NT2/D1 (cell line): ENCODE measurements around the gene HOXD3.
A peak's percentile ranks its signal among the peaks of the same experiment; 100 is the strongest.

Source experiments
- DNase-seq: peaks from one replicate; pipeline ENCODE4 v3.0.0-alpha.2; 2011; ENCODE audit warnings: low read depth, low spot score
- H3K27me3 ChIP-seq: 2 replicates; pipeline ENCODE4 v1.6.0; 2011; ENCODE audit warnings: mild to moderate bottlenecking; ENCODE audit not compliant: insufficient read length, insufficient read depth
- H3K36me3 ChIP-seq: 2 replicates; pipeline ENCODE4 v1.6.1; 2011; ENCODE audit warnings: mild to moderate bottlenecking, low read length, mixed read lengths; ENCODE audit not compliant: insufficient read depth, insufficient read length
- H3K4me1 ChIP-seq: 2 replicates; pipeline ENCODE4 v1.5.1; 2011; ENCODE audit not compliant: insufficient read depth, insufficient read length
- H3K4me3 ChIP-seq: 2 replicates; pipeline ENCODE4 v1.5.1; 2011; ENCODE audit warnings: low read depth; ENCODE audit not compliant: insufficient read length
- H3K9ac ChIP-seq: 2 replicates; pipeline ENCODE4 v1.6.0; 2011; ENCODE audit warnings: low read depth; ENCODE audit not compliant: insufficient read length
- H3K9me3 ChIP-seq: 2 replicates; pipeline ENCODE4 v1.5.1; 2011; ENCODE audit warnings: mild to moderate bottlenecking, low read length; ENCODE audit not compliant: insufficient read depth
- SUZ12 ChIP-seq: IDR thresholded peaks from 2 replicates; pipeline ENCODE4 v1.6.1; 2011; ENCODE audit not compliant: insufficient read length, insufficient read depth; ENCODE audit errors: extremely low read depth
- YY1 ChIP-seq: IDR thresholded peaks from 2 replicates; pipeline ENCODE4 v1.6.1; 2011; ENCODE audit not compliant: insufficient read length, insufficient read depth
- ZNF274 ChIP-seq: IDR thresholded peaks from 2 replicates; pipeline ENCODE4 v1.6.1; 2011; ENCODE audit warnings: mild to moderate bottlenecking, low read depth, low read length

Gene HOXD3

DNA sequence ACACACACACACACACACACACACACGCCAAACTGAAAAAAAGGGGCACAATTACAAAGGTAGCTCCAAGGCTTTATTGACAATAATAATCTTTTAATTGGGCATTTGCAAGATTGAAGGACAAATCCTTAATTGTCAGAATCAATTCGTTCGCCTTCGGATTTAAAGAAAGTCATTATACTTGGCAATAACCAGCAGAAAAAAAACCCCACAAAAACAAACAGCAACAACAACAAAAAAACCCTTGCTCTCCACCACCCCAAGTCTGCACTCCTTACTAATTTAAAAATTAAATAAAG, 29.4 kb upstream of the HOXD3 start:
- no peak for TF ChIP-seq ZNF274
- no peak for TF ChIP-seq SUZ12
- TF ChIP-seq YY1 = no peak
- Histone ChIP-seq H3K4me1 (peaks cover 9% of the 10 kb centered on the region), H3K36me3 (no peaks in the 10 kb centered on the region), H3K4me3 (no peak overlapping the region), H3K9me3 (no peaks in the 10 kb centered on the region), H3K27me3 (peaks cover 99% of the 10 kb centered on the region), H3K9ac (no peak overlapping the region)
- DNase-seq = no peak

GRCh38 chr2:176128172-176128981, 28.7 kb upstream of the HOXD3 start:
- Histone ChIP-seq H3K4me1 (peaks cover 9% of the 10 kb centered on the region), H3K9me3 (no peaks in the 10 kb centered on the region), H3K9ac (no peak overlapping the region), H3K4me3 (peak overlapping the region; percentile 32), H3K27me3 (peaks cover 99% of the 10 kb centered on the region), H3K36me3 (no peaks in the 10 kb centered on the region)
- DNase-seq = no peak
- TF ChIP-seq YY1 = no peak
- peak; percentile 57 for TF ChIP-seq SUZ12

DNA sequence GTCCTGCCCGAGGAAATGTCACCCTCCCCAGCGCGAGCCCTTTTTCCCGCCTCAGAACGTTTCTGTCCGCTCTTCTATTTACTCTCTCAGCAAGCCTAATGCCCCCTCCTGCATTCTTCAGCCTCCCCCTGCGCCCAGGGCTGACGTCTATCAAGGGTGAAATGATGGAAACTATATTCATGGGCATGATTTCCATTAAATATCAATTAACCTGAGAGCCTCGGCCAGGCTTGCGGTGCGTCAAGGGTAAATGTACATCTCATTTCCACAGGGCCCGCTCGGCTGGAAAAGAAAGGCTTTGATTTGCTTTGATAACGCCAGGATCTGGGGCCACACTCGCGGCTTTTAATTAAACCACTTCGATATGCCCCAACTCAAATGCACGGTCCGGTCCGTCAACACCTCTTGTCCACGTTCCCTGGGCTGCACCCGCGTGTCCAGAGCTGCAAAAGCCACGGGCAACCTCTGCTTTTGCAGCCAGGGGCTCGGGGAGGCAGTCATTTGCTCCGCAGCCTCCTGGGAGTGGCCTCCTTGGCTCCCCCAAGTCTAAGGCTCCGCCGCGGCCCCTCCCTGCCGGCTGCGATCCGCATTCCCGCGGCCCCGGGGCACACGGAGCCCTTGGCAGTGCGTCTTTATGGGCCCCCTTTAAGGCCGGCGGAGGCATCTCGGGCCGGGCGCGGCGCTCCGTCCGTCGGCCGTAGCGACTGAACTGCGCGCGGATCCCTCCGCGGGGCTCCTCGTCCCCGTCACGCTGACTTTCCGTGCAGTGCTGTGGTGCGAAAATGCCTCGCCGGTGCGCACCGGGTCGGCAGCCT, 27.9 kb upstream of the HOXD3 start, which contains the start of gene HOXD8:
Gene HOXD8, plus strand, starts transcription at position 724 of the 815 bp plus-strand sequence. CDS start 662 bp downstream, outside the sequence.
- peaks cover 99% of the 10 kb centered on the region for H3K27me3 ChIP-seq
- no peak for TF ChIP-seq YY1
- TF ChIP-seq ZNF274 = no peak
- TF ChIP-seq SUZ12 = no peak
- H3K4me1 ChIP-seq = peaks cover 9% of the 10 kb centered on the region
- DNase-seq = no peak
- peak within 1 kb of the TSS; percentile 56 for H3K9ac ChIP-seq
- H3K36me3 ChIP-seq = no peaks in the 10 kb centered on the region
- peak within 1 kb of the TSS; percentile 39 for H3K4me3 ChIP-seq
- H3K9me3 ChIP-seq = no peaks in the 10 kb centered on the region

GRCh38 chr2:176129813-176130146, 27.3 kb upstream of the HOXD3 start:
- H3K27me3 ChIP-seq = peaks cover 99% of the 10 kb centered on the region
- H3K4me3 ChIP-seq = peak overlapping the region; percentile 39
- peak overlapping the region; percentile 32 for H3K9ac ChIP-seq
- TF ChIP-seq ZNF274 (no peak), SUZ12 (no peak), YY1 (no peak)
- no peak for DNase-seq
- no peaks in the 10 kb centered on the region for H3K9me3 ChIP-seq
- no peaks in the 10 kb centered on the region for H3K36me3 ChIP-seq
- peaks cover 9% of the 10 kb centered on the region for H3K4me1 ChIP-seq

DNA sequence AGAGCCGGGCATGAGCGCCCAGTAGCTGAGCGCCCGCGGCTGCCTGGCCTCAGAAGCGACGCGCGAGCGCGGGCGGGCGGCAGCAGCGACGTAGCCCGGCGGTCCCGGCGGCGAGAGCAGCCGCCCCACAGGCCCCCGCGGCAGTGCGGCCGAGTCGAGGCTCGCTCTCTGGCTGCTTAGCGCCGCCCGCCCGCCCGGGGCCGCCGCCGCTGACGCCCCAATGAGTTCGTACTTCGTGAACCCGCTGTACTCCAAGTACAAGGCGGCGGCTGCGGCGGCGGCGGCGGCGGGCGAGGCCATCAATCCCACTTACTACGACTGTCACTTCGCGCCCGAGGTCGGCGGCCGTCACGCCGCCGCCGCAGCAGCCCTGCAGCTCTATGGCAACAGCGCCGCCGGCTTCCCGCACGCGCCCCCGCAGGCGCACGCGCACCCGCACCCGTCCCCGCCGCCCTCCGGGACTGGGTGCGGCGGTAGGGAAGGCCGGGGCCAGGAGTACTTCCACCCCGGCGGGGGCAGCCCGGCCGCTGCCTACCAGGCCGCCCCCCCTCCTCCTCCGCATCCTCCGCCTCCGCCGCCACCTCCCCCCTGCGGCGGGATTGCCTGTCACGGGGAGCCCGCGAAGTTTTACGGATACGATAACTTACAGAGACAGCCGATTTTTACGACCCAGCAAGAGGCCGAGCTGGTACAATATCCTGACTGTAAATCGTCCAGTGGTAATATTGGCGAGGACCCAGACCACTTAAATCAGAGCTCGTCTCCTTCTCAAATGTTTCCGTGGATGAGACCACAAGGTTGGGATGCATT, 26.8 kb upstream of the HOXD3 start:
- no peaks in the 10 kb centered on the region for H3K36me3 ChIP-seq
- H3K4me3 ChIP-seq = peak overlapping the region; percentile 39
- no peak for TF ChIP-seq SUZ12
- no peak for TF ChIP-seq ZNF274
- no peak for TF ChIP-seq YY1
- peaks cover 9% of the 10 kb centered on the region for H3K4me1 ChIP-seq
- peaks cover 99% of the 10 kb centered on the region for H3K27me3 ChIP-seq
- no peak for DNase-seq
- no peaks in the 10 kb centered on the region for H3K9me3 ChIP-seq
- H3K9ac ChIP-seq = peak overlapping the region; percentile 32

GRCh38 chr2:176130957-176131847, 25.9 kb upstream of the HOXD3 start:
- H3K4me1 ChIP-seq = peaks cover 12% of the 10 kb centered on the region
- no peak for DNase-seq
- peaks cover 99% of the 10 kb centered on the region for H3K27me3 ChIP-seq
- H3K9ac ChIP-seq = no peak overlapping the region
- H3K36me3 ChIP-seq = no peaks in the 10 kb centered on the region
- TF ChIP-seq SUZ12 (no peak), ZNF274 (no peak), YY1 (no peak)
- no peak overlapping the region for H3K4me3 ChIP-seq
- no peaks in the 10 kb centered on the region for H3K9me3 ChIP-seq
